Ecto neural progenitor cell (in vitro differentiated cells): ENCODE data around the gene NDOR1.

Source experiments
- DNase-seq: peaks from one replicate; pipeline ENCODE4 v3.0.0-alpha.2; 2018; ENCODE audit warnings: low spot score

Gene NDOR1

DNA sequence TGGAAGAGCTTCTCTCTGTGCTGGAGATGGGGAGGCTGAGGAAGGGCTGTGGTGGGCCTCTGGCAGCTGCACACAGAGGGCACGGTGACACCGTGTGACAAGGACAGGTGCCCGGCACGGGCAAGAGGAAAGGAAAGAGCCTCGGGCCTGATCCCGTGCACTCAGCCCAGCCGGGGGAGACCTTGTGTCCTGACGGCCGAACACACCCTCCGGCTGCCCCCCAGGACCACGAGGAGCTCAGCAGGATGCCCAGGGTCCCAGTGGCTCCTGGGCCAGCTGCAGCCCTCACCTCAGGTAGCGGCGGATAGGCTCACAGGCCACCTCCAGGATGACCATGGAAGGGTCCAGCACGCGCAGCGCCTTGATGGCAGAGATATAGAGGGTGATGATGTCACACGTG is 22.7 kb upstream of the NDOR1 start:
- no peak for DNase-seq

DNA sequence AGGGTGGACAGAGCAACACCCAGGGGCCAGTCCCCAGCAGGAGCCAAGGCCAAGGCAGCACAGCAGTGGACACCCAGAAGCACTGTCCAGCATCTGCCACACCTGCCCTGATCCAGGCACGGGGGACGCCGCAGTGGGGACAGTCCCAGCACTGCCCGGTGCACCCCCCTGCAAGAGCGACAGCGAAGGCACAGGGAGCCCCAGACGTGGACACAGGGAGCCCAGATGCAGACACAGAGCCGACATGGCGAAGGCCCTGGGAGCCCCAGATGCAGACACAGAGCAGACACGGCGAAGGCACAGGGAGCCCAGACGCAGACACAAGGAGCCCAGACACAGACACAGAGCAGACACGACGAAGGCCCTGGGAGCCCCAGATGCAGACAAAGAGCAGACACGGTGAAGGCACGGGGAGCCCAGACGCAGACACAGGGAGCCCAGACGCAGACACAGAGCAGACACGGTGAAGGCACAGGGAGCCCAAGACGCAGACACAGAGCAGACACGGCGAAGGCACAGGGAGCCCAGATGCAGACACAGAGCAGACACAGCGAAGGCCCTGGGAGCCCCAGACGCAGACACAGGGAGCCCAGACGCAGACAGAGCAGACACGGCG is 21.4 kb upstream of the NDOR1 start:
- no peak for DNase-seq

DNA sequence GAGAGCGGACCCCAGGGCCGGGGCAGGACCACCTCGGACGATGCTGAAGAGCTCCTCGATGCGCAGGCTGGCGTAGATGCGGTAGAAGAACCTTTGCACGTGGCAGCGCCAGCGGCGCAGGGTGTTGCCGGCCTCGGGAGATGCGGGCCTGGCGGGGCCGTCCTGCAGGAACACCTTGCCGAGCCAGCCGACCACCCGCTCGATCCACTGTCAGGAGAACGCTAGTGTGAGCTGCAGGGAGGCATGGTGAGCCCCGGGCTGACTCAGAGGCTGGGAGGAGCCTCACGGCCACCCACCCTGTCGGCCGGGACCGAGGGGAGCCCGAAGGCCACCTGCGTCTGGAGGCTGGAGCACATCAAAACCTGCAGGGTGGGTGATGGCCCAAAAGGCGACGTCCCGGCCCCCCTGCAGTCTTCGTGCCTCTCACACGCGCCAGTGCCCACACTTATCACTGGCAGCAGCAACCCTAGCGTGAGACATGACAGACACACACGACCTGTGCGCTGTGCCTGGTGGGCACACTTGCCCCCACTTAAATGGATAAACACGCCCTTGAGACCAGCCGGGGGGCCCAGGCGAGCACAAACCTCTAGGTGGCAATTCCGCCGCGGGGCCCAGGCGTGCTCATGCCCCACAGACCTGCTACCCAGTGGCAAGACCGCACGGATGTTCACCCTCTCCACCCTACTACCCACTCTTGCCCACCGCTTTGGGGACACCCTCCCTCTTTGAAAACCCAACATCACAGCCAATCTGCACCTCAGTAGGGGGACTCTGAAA is 20.4 kb upstream of the NDOR1 start:
- no peak for DNase-seq

DNA sequence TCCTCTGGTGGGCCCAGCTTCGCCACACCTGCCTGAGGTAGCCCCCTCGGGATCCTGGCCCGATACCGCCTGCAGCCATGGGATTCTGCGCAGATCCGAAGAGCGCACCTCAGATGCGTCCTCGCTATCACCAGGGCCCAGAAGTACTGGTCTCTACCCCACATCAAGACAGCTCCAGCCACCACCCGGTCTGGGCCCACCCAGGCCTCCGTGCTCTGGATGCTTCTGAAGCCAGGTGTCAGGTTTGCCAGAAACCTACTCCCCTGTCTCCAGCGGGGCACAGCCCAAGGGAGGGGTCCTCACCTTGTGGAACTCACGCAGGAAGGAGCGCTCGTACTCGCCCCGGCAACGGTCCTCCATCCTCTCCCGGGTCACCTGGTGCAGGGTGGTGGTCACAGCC is 19.6 kb upstream of the NDOR1 start:
- DNase-seq = no peak

DNA sequence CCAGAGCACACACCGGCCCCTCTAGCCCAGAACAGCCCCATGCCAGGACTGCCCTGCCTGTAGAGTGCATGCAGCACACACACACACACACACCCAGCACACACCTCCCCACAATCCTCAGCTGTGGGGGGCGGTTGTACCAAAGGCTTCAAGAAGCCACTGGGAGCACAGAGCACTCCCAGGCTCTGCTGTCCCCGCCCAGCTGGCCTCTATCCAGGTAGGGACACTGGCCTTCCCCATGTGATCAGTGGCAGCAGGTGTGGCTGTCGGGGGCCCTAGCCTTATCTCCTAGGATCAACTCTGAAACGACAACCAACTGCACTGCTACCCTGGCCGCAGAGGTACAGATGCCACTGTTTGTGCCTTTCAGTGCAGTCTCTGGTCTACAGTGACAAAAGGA is 19.1 kb upstream of the NDOR1 start:
- DNase-seq = no peak

DNA sequence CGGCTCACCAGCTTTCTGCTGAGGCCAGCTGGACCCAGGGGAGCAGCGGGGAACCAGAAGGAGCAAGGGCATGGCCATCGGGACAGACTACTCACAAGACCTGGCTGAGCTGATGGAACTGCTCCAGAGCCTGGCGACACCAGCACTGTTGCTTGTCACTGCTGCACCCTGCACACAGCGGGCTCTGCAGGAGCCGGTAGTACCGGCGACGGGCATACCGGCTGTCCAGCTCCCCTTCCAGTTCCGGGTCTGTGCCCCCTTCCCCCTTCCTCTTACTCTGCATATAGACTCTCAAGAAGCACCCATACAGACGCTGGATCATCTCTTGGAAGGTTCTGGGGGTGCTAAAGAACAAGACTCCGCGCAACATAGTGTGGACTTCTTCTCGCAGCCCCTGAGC is 18.1 kb upstream of the NDOR1 start:
- DNase-seq = no peak

DNA sequence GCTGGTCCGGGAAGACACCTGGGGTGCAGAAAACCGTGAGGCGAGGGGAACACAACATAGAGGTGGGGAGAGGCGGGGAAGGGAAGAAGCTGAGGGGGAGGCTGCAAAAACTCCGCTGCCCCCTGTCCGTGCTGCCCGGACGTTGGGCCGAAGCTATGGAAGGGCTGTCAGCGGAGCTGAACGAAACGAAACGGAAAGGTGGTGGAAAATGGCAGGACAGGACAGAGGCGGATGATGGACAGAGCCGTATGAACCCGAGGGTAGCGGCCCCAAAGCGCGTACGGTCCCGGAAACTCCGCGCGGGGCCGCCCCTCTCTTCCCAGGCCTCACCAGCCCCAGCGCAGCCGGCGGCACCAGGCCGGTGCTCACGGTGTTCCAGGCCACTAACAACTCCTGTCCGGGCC is 17.4 kb upstream of the NDOR1 start:
- DNase-seq = no peak

DNA sequence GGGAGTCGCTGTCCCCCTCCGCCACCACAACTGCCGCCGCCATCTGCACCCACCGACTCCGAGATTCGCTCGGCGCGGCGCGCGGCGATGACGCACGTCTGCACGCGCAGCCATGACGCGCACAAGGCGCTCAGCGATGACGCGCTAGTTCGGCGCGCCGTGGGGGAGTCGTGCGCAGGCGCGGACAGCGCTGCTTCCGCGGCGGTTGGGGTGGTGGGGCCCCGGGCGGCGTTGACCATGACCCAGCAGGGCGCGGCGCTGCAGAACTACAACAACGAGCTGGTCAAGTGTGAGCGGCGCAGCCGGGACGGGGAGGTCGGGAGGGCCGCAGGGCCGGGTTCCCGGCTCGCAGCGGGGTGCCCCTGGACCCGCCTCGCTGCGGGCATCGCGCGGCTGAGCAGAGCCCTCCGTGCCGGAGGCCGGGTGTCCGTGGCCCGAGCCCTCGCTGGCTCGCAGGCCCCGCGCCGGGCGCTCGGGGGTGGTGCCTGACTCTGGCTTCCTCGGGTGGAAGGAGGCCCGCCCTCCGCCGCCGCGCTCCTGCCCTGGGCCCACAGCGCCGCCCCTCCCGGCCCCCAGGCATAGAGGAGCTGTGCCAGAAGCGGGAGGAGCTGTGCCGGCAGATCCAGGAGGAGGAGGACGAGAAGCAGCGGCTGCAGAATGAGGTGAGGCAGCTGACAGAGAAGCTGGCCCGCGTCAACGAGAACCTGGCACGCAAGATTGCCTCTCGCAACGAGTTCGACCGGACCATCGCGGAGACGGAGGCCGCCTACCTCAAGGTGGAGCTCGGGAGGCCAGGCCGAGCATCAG is 16.8 kb upstream of the NDOR1 start, which contains the start of the genes ANAPC2 and SSNA1:
ANAPC2 (minus strand) TSS at position 71 of the 807 bp plus-strand sequence; CDS start at position 43, 28 bp downstream.
SSNA1 (plus strand) TSS at position 187 of the 807 bp plus-strand sequence; CDS start at position 238, 51 bp downstream.
- peak; percentile 95 for DNase-seq

DNA sequence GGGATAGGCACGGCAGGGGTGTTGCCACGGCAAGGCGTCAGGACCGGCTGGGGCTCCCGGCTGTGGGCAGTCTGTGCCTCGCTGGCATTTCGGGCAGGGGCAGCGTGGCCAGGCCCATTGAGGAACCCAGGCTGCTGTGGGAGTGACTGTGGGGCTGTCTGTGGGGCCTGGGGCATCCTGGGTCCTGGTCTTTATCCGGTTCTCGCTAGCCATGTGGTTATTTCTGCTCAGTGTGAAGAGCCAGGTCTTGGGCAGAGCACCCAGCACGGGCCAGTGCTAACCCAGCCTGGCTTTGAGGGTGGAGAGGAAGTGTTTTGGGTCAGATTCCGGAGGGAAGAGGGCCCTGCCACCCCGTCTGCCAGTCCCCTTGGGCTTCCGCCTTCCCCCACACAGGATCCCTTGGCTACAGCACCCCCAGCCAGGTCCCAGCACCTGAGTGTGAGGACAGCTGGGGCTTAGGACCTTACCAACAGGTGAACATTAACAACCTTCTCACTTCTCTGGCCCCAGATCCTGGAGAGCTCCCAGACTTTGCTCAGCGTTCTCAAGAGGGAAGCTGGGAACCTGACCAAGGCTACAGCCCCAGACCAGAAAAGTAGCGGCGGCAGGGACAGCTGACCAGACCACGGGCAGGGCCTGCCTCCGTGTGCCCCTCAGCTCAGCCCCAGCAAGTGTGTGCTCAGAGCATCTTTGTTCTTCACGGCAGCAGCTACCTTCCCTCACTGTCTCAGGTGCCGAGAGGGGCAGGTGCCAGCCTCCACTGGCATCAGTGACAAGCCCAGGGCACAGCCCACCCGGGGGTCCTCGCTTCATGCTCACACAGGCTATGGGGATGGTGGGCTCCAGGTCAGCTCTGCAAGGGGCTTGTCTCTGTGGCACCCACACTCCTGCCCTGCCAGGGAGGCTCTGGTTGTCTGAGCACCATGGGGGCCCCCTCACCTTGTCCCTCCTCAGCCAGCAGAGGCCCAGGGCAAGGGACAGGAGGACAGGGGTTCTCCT is 15.9 kb upstream of the NDOR1 start:
- no peak for DNase-seq

DNA sequence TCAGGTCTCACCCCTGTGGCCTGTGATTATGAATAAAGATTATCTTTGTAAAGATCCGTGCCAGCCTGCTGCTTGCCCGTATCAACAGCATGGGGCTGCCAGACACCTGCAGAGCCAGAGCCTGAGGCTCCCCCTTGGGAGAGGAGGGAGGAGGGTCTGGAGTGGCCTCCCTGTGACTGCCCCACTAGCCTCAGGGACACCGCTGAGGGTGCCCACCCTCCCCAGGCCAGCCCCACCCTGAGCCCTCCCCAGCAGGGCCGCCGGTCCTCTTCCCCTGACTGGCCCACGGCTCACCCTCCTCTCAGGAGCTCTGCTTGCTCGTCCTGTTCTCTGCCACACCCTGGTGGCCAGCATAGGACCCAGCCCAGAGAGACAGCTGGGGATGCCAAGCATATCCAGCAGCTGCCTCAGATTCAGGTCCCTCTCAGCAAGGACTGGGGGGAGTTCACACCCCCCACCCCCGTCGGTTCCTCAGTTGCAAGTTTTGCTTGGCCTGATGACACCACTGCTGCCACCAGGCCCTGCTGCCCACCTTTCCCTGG is 15.1 kb upstream of the NDOR1 start:
- no peak for DNase-seq

DNA sequence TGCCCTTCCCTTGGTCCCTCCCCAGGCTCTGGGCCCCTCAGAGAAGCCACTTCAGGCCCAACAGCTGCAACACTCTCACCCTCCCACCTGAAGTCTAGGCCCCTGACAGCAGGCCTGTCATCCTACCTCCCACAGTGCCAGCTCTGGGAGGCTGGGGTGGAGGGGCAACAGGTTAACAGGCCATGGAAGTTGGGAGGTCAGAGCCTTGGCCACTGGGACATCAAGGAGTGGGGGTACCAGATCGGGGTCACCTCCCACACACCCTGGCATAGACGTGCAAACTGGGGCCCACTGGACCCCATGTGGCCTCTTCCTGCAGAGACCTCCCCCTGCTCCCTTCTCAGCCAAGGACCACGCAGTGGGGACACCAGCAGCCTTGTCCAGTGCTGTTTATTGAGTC is 14.3 kb upstream of the NDOR1 start:
- no peak for DNase-seq

DNA sequence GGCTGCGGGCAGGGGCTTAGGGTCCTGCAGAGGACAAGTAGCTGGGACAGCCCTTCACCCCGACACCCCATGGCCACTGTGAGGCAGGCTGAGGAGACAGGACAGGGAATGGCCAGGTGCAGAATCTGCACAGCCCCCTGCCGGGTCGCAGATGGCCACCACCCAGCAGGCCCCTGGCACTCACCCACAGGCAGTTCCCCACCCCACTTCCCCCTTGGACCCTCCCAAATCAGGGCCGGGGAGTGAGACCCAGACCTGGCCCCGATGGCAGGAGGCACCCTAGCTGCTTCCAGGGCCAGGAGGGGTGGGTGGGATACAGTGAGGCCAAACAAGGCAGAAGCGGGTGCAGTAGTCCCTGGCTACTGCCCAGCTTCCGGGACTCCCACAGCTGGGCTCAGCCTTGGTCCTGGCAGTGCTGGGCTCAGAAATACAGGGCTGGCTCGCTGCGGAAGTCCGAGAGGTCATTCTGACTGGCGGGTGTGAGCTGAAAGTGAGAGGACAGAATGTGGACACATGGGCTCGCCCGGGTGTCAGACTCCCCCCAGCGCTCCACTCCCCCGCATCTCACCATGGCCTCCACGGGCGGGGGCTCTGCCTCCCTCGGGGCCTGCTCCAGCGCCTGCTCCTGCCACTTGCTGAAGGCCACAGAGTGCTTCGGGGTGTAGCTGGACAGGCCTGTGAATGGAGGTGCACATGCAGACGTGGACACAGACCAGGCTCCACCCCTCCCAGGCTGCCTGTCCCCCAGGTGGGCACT is 13.6 kb upstream of the NDOR1 start:
- DNase-seq = no peak

DNA sequence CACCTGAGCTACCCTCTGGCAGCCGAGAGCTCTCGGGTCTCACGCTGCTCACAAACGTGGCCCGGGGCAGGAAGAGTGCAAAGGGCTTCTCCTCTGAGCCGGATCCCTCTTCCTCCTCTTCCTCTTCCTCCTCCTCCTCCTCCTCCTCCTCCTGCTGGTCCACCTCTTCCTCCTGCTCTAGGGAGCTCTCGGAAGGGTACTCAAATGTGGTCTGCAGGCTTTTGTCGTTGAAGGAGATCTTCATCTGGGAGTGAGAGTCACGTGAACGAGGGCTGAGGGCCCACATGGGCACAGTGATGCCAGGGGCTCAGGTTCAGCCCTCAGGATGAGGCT is 13.1 kb upstream of the NDOR1 start:
- DNase-seq = no peak

DNA sequence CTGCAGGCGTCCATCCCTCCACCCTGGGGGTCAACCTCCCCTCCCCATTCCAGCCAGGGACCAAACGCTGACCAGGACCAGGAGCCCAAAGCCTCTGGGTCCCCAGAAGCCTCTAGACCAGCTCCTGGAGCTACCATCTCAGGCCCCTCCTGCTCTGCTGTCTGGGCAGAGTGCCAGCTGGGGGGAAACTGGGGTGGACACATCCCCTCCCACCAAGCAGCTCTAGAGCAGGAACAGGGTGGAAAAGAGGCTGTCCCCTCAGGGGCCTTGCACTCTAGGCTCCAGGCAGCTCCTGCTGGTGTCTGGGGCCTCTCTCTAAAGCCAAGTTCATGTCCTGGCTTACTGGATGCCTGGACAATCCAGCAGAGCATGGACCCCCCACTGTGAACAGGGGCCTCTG is 12.6 kb upstream of the NDOR1 start:
- no peak for DNase-seq

DNA sequence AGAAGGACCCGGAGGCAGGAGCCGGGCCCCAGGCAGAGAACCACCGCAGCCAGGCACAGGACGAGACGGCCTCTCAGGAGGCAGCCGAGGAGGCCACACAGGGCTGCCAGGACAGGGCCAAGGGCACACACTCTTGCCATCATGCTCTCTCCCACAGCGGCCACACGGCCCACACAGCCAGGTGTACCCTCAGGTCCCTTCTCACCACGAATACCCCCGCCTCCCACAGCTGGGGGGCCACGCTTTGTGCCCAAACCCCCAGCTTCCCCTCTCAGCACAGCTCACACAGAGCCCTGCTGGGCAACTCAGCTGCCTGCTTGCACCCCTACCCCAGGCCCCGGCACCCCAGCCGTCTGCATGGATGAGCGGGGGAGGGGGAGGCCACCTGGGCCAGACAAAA is 11.7 kb upstream of the NDOR1 start:
- DNase-seq = no peak

DNA sequence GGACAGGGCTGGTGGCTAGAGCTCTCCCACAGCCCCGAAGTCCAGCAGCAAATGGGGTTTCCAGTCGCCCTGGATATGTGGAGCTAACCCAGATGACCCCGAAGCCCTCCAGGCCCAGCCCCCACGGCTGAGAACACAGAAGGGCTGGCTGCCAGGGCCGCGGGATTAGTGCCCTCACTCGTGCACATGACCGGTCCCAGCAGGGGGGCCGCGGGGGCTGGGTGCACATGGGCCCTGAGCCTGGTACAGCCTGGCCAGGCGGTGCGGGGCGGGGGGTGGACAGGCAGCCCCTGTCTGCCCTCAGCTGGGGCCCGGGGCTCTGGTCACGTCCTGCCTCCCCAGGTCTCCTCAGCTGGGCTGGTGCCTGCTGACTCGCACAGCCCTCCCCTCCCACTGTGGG is 11.1 kb upstream of the NDOR1 start:
- DNase-seq = no peak

DNA sequence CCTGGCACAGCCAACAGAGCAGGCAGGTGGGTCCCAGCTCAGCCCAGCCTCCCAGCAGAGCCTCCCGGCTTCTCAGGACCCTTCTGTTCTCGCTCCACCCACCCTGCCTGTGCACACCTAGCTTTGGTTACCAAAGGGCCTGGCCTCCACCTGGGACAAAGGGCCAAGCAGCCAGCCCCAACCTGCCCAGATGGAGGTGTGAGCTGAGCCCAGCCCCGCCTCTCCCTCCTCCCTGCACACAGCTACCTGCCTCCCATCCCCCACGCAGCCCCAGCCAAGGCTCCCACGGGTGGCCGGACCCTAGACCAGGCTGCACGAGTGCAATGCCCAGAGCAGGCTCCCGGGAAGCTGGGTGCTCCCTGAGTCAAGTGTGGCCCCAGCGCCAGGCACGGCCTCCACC is 10.6 kb upstream of the NDOR1 start:
- no peak for DNase-seq

DNA sequence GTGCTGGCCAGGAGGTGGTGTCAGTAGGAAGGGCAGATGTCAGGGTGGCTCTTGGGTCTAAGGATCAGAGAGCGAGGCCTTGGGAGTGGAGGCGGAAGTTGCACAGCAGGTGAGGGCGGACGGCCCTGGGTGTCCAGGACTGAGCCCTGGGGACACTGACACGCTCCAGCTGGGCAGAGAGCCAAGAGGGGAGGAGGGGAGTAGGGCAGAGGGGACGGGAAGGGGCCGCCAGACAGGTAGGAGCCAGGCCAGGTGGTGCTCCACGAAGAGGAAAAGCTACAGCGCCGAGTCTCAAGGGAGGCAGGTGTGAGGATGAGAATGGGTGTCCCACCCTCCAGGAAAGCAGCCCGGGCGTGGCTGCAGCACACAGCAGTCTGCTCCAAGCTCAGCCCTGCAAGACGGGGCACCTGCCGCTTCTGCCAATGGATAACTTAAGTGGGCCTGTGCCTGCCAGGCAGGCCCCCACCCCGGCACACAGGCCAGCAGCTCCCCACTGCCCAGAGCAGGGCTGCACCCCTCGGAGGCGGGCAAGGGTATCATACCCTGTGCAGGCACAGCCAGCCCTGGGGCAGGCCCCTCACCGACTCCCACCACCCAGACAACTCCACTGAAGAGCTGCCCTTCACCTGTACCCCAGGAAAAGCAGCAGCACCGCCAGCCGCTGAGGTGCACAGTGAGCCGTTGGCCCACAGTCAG is 9.8 kb upstream of the NDOR1 start:
- DNase-seq = no peak

DNA sequence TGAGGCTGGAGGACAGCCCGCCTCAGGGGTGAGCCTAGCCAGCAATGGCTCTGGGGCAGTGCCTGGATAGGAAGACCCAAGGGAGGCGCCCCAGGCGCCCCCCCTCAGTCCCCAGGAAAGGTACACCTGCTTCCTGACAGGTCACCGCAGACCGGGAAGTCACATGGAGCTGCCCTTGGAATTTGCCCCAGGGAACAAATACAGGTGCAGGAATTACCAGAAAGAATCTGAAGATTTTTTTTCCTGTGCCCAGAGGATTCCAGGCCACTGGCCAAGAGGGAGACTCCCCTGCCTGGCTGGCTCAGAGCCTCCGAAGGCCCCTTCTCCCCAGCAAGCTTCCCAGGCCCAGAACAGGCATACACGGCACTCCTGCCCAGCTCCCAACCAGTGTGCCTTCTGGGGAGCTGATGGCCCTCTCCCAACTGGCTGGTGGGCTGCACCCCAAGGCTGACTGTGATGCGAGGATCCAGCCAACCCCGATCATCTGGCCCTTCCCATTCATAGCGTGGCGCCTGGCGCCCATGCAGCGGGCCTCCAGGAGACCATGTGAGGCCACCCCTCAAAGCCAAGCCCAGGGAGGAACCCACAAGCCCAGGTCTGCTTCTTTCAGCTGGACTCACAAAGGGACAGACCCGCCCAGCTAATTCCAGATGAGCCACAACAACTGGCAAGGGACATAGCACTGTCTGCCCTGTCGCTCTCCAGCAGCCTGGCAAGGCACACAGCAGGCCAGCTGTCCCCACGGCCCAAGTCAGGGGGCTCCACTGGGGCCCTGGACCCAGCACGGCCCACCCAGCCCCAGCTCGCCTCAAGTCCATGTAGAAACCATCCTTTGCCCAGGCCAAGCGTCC is 7.2 kb upstream of the NDOR1 start:
- DNase-seq = no peak
